Measurements from ENCODE around the gene FDXR. TPM values are rescaled to one million over a fixed set of nuclear protein-coding genes. Genes with fewer than 3 reads are reported as not detected.
"Not testable (repeated sequence)": the region's sequence is repeated elsewhere in the genome, so short reads cannot be mapped to it uniquely, and the experiment has no call there.

FDXR gene
- total RNA-seq, 2 donors from 2014 or later: 4.1 to 7.9 TPM

DNA sequence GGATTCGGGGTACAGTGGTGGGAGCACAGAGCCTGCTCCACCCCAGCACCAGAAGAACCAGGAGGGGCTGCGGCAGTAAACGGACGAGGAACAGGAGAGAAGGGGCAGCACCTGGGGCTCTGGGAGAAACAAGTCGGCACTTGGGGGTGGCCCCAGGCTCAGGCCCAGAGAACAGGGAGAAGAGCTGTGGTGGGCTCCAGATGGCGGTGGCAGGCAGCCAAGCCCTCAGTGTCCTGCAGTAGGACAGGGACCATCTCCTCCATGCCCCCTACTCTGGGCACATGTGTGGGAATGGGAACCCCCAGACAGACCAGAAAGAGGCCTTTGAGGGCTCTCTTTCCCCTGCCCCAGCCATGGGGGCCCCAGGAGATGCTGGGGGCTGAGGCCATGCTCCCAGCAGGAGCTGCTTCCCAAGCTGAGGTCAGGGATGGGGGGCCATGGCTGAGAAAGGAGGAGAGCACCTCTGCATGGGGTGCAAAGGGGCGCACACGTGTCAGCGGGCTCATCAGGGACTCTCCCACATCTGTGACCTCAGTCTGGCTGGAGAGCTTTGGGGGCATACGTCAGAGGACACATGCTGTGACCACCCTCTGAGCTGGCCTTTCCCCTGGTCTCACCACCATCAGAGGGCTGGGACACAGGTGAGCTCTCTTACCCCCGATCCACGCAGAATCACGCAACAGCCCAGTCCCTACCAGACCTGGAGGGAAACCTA lies 43.5 kb upstream of the FDXR start:
- DNase-seq (ENCODE audit: low spot score): no peak
- TF ChIP-seq, protein P1, sequence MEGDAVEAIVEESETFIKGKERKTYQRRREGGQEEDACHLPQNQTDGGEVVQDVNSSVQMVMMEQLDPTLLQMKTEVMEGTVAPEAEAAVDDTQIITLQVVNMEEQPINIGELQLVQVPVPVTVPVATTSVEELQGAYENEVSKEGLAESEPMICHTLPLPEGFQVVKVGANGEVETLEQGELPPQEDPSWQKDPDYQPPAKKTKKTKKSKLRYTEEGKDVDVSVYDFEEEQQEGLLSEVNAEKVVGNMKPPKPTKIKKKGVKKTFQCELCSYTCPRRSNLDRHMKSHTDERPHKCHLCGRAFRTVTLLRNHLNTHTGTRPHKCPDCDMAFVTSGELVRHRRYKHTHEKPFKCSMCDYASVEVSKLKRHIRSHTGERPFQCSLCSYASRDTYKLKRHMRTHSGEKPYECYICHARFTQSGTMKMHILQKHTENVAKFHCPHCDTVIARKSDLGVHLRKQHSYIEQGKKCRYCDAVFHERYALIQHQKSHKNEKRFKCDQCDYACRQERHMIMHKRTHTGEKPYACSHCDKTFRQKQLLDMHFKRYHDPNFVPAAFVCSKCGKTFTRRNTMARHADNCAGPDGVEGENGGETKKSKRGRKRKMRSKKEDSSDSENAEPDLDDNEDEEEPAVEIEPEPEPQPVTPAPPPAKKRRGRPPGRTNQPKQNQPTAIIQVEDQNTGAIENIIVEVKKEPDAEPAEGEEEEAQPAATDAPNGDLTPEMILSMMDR (IDR thresholded peaks at IDR 0.05): no peak
- Histone ChIP-seq H3K4me3 (no peak overlapping the region), H3K9me3 (no peaks in the 10 kb centered on the region), H3K27ac (no peak overlapping the region), H3K27me3 (no peaks in the 10 kb centered on the region), H3K4me1 (peaks cover 0 to 3% of the 10 kb centered on the region in 2 donors), H3K36me3 (no peaks in the 10 kb centered on the region)

DNA sequence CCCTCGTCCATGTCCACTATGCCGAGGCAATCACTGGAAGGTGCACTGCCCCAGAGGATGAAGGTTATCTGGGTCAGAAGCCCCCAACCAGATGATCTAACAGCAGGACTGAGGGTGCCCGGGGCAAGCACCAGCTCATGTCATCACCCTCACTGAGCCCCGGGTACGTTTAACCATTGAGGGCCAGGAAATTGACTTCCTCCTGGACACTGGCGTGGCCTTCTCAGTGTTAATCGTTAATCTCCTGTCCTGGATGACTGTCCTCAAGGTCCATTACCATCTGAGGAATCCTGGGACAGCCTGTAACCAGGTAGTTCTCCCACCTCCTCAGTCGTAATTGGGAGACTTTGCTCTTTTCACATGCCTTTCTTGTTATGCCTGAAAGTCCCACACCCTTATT lies 38.6 kb upstream of the FDXR start:
- DNase-seq (ENCODE audit: low spot score); H3K36me3 ChIP-seq; H3K4me3 ChIP-seq; H3K27ac ChIP-seq; H3K4me1 ChIP-seq; H3K9me3 ChIP-seq; H3K27me3 ChIP-seq: not testable (repeated sequence)

DNA sequence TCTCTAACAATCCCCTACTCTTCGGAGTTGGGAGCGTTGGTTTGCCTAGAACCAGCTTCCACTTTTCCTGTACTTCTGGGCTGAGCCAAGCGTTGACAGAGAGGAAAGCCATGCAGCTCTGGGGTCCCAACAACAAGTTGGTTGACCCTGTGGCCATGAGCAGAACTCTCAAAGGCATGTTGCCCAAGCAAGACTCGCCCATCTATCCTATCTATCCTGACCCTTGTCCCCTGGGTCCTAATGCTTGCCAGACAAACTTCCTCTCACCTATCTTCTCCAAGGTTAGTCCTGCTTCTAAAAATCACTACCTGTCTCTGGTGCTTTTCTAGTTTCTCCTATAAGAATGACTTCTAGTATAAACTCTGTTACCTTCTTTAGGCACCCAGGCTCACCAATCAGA lies 36.3 kb upstream of the FDXR start:
- H3K27me3 ChIP-seq; H3K27ac ChIP-seq; DNase-seq (ENCODE audit: low spot score); H3K9me3 ChIP-seq; H3K4me3 ChIP-seq; H3K4me1 ChIP-seq; H3K36me3 ChIP-seq: not testable (repeated sequence)

DNA sequence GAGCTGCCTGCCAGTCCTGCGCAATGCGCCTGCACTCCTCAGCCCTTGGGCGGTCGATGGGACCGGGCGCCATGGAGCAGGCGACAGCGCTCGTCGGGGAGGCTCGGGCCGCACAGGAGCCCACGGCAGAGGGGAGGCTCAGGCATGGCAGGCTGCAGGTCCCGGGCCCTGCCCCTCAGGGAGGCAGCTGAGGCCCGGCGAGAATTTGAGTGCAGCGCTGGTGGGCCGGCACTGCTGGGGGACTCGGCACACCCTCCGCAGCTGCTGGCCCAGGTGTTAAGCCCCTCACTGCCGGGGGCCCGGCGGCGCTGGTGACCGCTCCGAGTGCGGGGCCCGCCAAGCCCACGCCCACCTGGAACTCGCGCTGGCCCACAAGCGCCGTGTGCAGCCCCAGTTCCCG lies 34.2 kb upstream of the FDXR start:
- no peak for DNase-seq (ENCODE audit: low spot score)
- no peaks in the 10 kb centered on the region for H3K9me3 ChIP-seq
- H3K27ac ChIP-seq: no peak overlapping the region
- H3K4me3 ChIP-seq: no peak overlapping the region
- no peaks in the 10 kb centered on the region for H3K27me3 ChIP-seq
- TF ChIP-seq, protein P1 (IDR thresholded peaks at IDR 0.05): no peak
- no peaks in the 10 kb centered on the region for H3K4me1 ChIP-seq
- H3K36me3 ChIP-seq: no peaks in the 10 kb centered on the region

DNA sequence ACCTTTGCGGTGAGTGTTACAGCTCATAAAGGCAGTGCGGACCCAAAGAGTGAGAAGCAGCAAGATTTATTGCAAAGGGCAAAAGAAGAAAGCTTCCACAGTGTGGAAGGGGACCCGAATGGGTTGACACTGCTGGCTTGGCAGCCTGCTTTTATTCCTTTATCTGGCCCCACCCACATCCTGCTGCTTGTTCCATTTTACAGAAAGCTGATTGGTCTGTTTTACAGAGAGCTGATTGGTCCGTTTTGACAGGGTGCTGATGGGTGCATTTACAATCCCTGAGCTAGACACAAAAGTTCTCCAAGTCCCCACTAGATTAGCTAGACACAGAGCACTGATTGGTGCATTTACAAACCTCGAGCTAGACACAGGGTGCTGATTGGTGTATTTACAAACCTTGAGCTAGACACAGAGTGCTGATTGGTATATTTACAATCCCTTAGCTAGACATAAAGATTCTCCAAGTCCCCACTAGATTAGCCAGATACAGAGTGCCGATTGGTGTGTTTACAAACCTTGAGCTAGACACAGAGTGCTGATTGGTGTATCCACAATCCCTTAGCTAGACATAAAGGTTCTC lies 33.5 kb upstream of the FDXR start:
- DNase-seq (ENCODE audit: low spot score); H3K4me3 ChIP-seq; H3K4me1 ChIP-seq; H3K27ac ChIP-seq; H3K27me3 ChIP-seq; H3K9me3 ChIP-seq; H3K36me3 ChIP-seq: not testable (repeated sequence)

DNA sequence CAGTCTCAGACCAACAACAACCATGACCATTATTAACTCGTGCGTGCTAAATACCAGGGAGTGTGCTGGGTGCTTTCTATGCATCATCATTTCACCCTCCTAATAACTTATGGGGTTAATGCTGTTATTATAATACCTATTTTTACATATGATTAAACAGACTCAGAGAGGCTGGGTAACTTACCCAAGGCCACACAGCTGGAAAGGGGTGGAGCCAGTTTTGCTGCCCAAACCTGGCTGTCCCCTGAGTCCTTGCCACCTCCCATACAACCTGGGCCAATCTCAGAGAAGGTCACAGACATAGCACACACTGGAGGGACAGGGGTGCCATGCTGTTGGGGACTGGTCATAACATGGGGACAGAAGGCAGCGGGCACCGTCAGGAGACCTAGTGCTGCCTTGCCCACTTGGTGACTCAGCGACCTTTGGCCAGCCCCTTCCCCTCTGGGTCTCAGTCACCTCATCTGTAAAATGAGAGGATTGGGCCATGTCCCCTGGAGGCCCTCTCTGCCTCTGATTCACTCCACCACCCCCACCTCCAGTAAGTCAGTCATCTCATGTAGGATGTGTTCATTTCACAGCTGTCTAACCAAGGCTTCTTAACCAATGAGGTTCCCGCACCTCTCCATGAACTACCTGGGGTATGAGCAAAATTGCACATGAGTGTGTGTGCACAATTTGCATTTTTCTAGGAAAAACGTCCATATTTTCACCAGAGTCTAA lies 32.1 kb upstream of the FDXR start:
- TF ChIP-seq, protein P1 (IDR thresholded peaks at IDR 0.05): no peak
- DNase-seq (ENCODE audit: low spot score): no peak
- H3K27ac ChIP-seq: no peak overlapping the region
- no peaks in the 10 kb centered on the region for H3K4me1 ChIP-seq
- no peaks in the 10 kb centered on the region for H3K36me3 ChIP-seq
- no peaks in the 10 kb centered on the region for H3K27me3 ChIP-seq
- no peaks in the 10 kb centered on the region for H3K9me3 ChIP-seq
- H3K4me3 ChIP-seq: no peak overlapping the region

DNA sequence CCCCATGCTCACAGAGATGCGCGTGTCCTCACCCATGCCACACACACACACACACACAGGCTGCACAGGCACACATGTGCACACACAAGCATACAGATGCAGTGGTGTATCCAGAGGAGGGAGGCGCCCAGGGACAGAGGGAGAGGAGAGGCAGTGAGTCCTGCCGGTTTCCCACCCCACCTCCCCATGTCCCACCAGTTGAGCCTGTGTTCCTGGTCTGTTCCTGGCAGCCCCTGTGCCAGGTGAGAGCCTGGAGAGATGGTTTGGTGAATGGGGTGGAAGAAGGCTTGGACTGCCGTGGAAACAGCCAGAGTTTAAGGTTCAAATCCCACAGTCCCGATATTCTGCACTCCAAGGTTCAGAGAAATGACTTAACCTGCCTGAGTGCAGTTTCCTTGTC lies 30.9 kb upstream of the FDXR start:
- H3K27me3 ChIP-seq: no peaks in the 10 kb centered on the region
- no peaks in the 10 kb centered on the region for H3K36me3 ChIP-seq
- no peak overlapping the region for H3K27ac ChIP-seq
- H3K4me1 ChIP-seq: no peaks in the 10 kb centered on the region
- no peak overlapping the region for H3K4me3 ChIP-seq
- DNase-seq (ENCODE audit: low spot score): no peak
- TF ChIP-seq, protein P1 (IDR thresholded peaks at IDR 0.05): no peak
- no peaks in the 10 kb centered on the region for H3K9me3 ChIP-seq
